IMR-90 (cell line): ENCODE results near the gene KCNQ1. TPM values are rescaled to one million over a fixed set of nuclear protein-coding genes. Genes with fewer than 3 reads are reported as not detected.

Source experiments
- ATAC-seq: fragments of 200-7000 bp; cut with Tn5 transposase; 2 replicates; pipeline ENCODE4 v1.9.1; 2020; ENCODE audit warnings: low read depth, mild to moderate bottlenecking, moderate library complexity
- BruUV-seq: library from RNA; stranded (reverse); fragments of 400-500 nt; replicated peaks from 2 replicates; lab custom pipeline; 2021; lab: Mats Ljungman, UMichigan
- CTCF ChIA-PET: fragments of 300-600 bp; formaldehyde crosslinking; extraction: SDS; loops from one replicate; lab custom pipeline; 2021; ENCODE audit warnings: antibody characterized with exemption; lab: Yijun Ruan, JAX
- POLR2A ChIA-PET: fragments of 300-600 bp; sonication (Branson Sonifier 250); formaldehyde crosslinking; loops from one replicate; lab custom pipeline; 2022; ENCODE audit warnings: antibody characterized with exemption; ENCODE audit not compliant: unreplicated experiment; lab: Charles Lee
- DNase-seq: peaks from one replicate; pipeline ENCODE4 v3.0.0; 2013
- H2AFZ ChIP-seq: replicated peaks from 2 replicates; pipeline ENCODE3; 2013; ENCODE audit warnings: low read length, mild to moderate bottlenecking; ENCODE audit not compliant: poor library complexity
- H2AK5ac ChIP-seq: 2 replicates; pipeline ENCODE4 v1.6.1; 2013; ENCODE audit warnings: low read depth, low read length, inconsistent platforms
- H2AK9ac ChIP-seq: replicated peaks from 2 replicates; pipeline ENCODE3; 2013; ENCODE audit warnings: mild to moderate bottlenecking, low read depth, low read length, moderate library complexity; ENCODE audit not compliant: poor library complexity
- H2BK120ac ChIP-seq: 2 replicates; pipeline ENCODE4 v1.6.1; 2013; ENCODE audit warnings: low read depth, low read length, inconsistent platforms
- H2BK15ac ChIP-seq: 3 replicates; pipeline ENCODE4 v1.6.1; 2013; ENCODE audit warnings: low read depth, low read length, inconsistent platforms
- H2BK20ac ChIP-seq: 2 replicates; pipeline ENCODE4 v1.6.1; 2013; ENCODE audit warnings: low read depth, mild to moderate bottlenecking, inconsistent platforms, low read length, moderate library complexity
- H2BK5ac ChIP-seq: 2 replicates; pipeline ENCODE4 v1.6.1; 2013; ENCODE audit warnings: mild to moderate bottlenecking, low read depth, low read length, inconsistent platforms; ENCODE audit not compliant: poor library complexity, severe bottlenecking
- H3K14ac ChIP-seq: replicated peaks from 2 replicates; pipeline ENCODE4 v1.6.1; 2013; ENCODE audit warnings: low read depth, low read length, inconsistent platforms
- H3K18ac ChIP-seq: 2 replicates; pipeline ENCODE4 v1.6.1; 2013; ENCODE audit warnings: low read depth, low read length, control low read depth
- H3K23ac ChIP-seq: 2 replicates; pipeline ENCODE4 v1.6.1; 2013; ENCODE audit warnings: low read depth, low read length, inconsistent platforms
- H3K27ac ChIP-seq: 2 replicates; pipeline ENCODE4 v1.5.1; 2013; ENCODE audit warnings: mild to moderate bottlenecking, control low read depth, low read length; ENCODE audit not compliant: insufficient read depth
- H3K27me3 ChIP-seq: 2 replicates; pipeline ENCODE4 v1.6.1; 2013; ENCODE audit warnings: low read length; ENCODE audit not compliant: control insufficient read depth, insufficient read depth
- H3K36me3 ChIP-seq: 2 replicates; pipeline ENCODE4 v1.6.1; 2013; ENCODE audit warnings: low read length, mixed read lengths; ENCODE audit not compliant: control insufficient read depth, insufficient read depth
- H3K4ac ChIP-seq: 2 replicates; pipeline ENCODE4 v1.6.1; 2013; ENCODE audit warnings: low read depth, low read length, inconsistent platforms
- H3K4me1 ChIP-seq: 2 replicates; pipeline ENCODE4 v1.6.1; 2013; ENCODE audit warnings: low read length, mixed read lengths; ENCODE audit not compliant: control insufficient read depth, insufficient read depth
- H3K4me2 ChIP-seq: 2 replicates; pipeline ENCODE4 v1.6.1; 2013; ENCODE audit warnings: low read depth, mild to moderate bottlenecking, control low read depth, low read length, moderate library complexity
- H3K4me3 ChIP-seq: 2 replicates; pipeline ENCODE4 v1.5.1; 2013; ENCODE audit warnings: low read depth, mild to moderate bottlenecking, control low read depth, low read length, moderate library complexity; ENCODE audit not compliant: insufficient read depth
- H3K56ac ChIP-seq: 2 replicates; pipeline ENCODE4 v1.6.1; 2013; ENCODE audit warnings: low read length, inconsistent platforms; ENCODE audit not compliant: insufficient read depth; ENCODE audit errors: extremely low read depth
- H3K79me1 ChIP-seq, 2 experiments: 2 replicates each; pipeline ENCODE4 v1.6.1; 2013; ENCODE audit warnings: low read length in 2 of 2, inconsistent platforms in 1 of 2, low read depth in 1 of 2
- H3K9ac ChIP-seq: 2 replicates; pipeline ENCODE4 v1.6.1; 2013; ENCODE audit warnings: low read depth, low read length, control low read depth
- H3K9me1 ChIP-seq: 2 replicates; pipeline ENCODE4 v1.6.1; 2013; ENCODE audit warnings: low read length, inconsistent platforms; ENCODE audit not compliant: insufficient read depth
- H3K9me3 ChIP-seq: 2 replicates; pipeline ENCODE4 v1.6.1; 2013; ENCODE audit warnings: low read length; ENCODE audit not compliant: control insufficient read depth, insufficient read depth
- H4K20me1 ChIP-seq: 2 replicates; pipeline ENCODE4 v1.6.1; 2013; ENCODE audit warnings: low read length, inconsistent platforms; ENCODE audit not compliant: insufficient read depth
- H4K5ac ChIP-seq: 2 replicates; pipeline ENCODE4 v1.6.1; 2013; ENCODE audit warnings: mild to moderate bottlenecking, low read depth, low read length, control low read depth
- H4K8ac ChIP-seq, 2 experiments: 2 replicates each; pipeline ENCODE4 v1.6.1; 2013; ENCODE audit warnings: low read depth in 2 of 2, low read length in 2 of 2, control low read depth in 1 of 2, inconsistent platforms in 1 of 2
- H4K91ac ChIP-seq: 2 replicates; pipeline ENCODE4 v1.6.1; 2013; ENCODE audit warnings: low read depth, low read length, inconsistent platforms; ENCODE audit not compliant: insufficient read depth
- CHD1 ChIP-seq: IDR thresholded peaks from 2 replicates; pipeline ENCODE4 v1.6.1; 2012; ENCODE audit warnings: low read depth, low read length, improper control_type of control experiment
- CTCF ChIP-seq: conservative IDR thresholded peaks from 2 replicates; pipeline ENCODE4 v1.5.1; 2012; ENCODE audit warnings: mild to moderate bottlenecking, low read depth, low read length, improper control_type of control experiment
- ELK1 ChIP-seq: fragments of 150-350 bp; IDR thresholded peaks from 2 replicates; pipeline ENCODE4 v1.6.1; 2016; ENCODE audit warnings: low read depth, mild to moderate bottlenecking, low read length, moderate library complexity, borderline replicate concordance
- FOS ChIP-seq: fragments of 150-350 bp; IDR thresholded peaks from 2 replicates; pipeline ENCODE4 v1.6.1; 2016; ENCODE audit warnings: low read depth, low read length
- MAFK ChIP-seq: IDR thresholded peaks from 2 replicates; pipeline ENCODE4 v1.6.1; 2012; ENCODE audit warnings: low read depth, low read length, improper control_type of control experiment
- MAZ ChIP-seq: IDR thresholded peaks from 2 replicates; pipeline ENCODE4 v1.6.1; 2012; ENCODE audit warnings: low read depth, mild to moderate bottlenecking, low read length, improper control_type of control experiment, moderate library complexity, borderline replicate concordance
- NFE2L2 ChIP-seq: fragments of 150-350 bp; IDR thresholded peaks from 2 replicates; pipeline ENCODE4 v1.6.1; 2016; ENCODE audit warnings: low read depth, mild to moderate bottlenecking, low read length
- POLR2A ChIP-seq: IDR thresholded peaks from 2 replicates; pipeline ENCODE4 v1.6.1; 2012; ENCODE audit warnings: mild to moderate bottlenecking, low read depth, low read length
- RAD21 ChIP-seq: IDR thresholded peaks from 2 replicates; pipeline ENCODE4 v1.6.1; 2012; ENCODE audit warnings: low read length, improper control_type of control experiment
- RCOR1 ChIP-seq: IDR thresholded peaks from 2 replicates; pipeline ENCODE4 v1.6.1; 2012; ENCODE audit warnings: mild to moderate bottlenecking, low read length, improper control_type of control experiment; ENCODE audit not compliant: insufficient replicate concordance
- RFX5 ChIP-seq: IDR thresholded peaks from 2 replicates; pipeline ENCODE4 v1.8.0; 2012; ENCODE audit warnings: low read depth, mild to moderate bottlenecking, low read length, moderate library complexity
- SMC3 ChIP-seq: fragments of 150-350 bp; IDR thresholded peaks from 2 replicates; pipeline ENCODE4 v1.6.1; 2016; ENCODE audit warnings: low read depth, mild to moderate bottlenecking, antibody characterized with exemption, low read length, moderate library complexity
- USF2 ChIP-seq: fragments of 150-350 bp; IDR thresholded peaks from 2 replicates; pipeline ENCODE4 v1.6.1; 2017; ENCODE audit warnings: mild to moderate bottlenecking, antibody characterized with exemption, low read length, low read depth
- WGBS, 2 experiments: methylation state at CpG; one replicate each; pipeline versions ENCODE4 v1.1.5 to v1.1.7; 2013; ENCODE audit warnings: missing lambda C conversion rate in 2 of 2; ENCODE audit not compliant: insufficient read length in 1 of 2; ENCODE audit errors: extremely low coverage in 2 of 2; 5-methylcytosine and 5-hydroxymethylcytosine counted together
- dilution Hi-C: fragments of 300-500 bp; cut with HindIII; formaldehyde crosslinking; loops from one replicate; pipeline ENCODE4 v1.14.3; 2018; ENCODE audit warnings: low sequenced_read_pairs; ENCODE audit not compliant: unreplicated experiment
- in situ Hi-C: fragments of 300-500 bp; cut with MboI; formaldehyde crosslinking; loops from 3 replicates; pipeline ENCODE4 v1.14.3; 2019; ENCODE audit warnings: low sequenced_read_pairs, inconsistent platforms, mixed read lengths
- intact Hi-C: fragments of 100-400 bp; cut with micrococcal nuclease; formaldehyde crosslinking; loops from 2 replicates; pipeline ENCODE4 v1.10.0; 2022
- polyA plus RNA-seq, 3 experiments: library from polyadenylated mRNA; depleted of rRNA; stranded (reverse); fragments of >200 nt; gene quantifications; 2 replicates each; pipeline ENCODE4 v1.2.3, GENCODE V29; 2012; ENCODE audit warnings: low replicate concordance in 1 of 3
- total RNA-seq: library from RNA; depleted of rRNA; stranded (reverse); fragments of >200 nt; gene quantifications from 2 replicates; pipeline ENCODE4 v1.2.3, GENCODE V29; 2012

KCNQ1 gene
- total and polyA plus RNA-seq, 2 of the 4 experiments (the other 2 are of a cell fraction) = 0.07 TPM; not detected in 1

- no peak overlapping the region for H3K4me2 ChIP-seq
These were observed 142.5 kb downstream of the KCNQ1 start for GRCh38 chr11:2587132-2587930.

More at GRCh38 chr11:2587132-2587930, 142.5 kb downstream of the KCNQ1 start:
- no peak overlapping the region for H3K9ac ChIP-seq
- H3K14ac ChIP-seq = no peak overlapping the region
- no peak overlapping the region for H2BK120ac ChIP-seq
- POLR2A ChIA-PET = no interaction called here
- no peaks in the 10 kb centered on the region for H3K9me3 ChIP-seq
- H3K79me1 ChIP-seq = no peaks in the 10 kb centered on the region
- ATAC-seq (no peak), DNase-seq (no peak)
- intact Hi-C loops (no loop called here), in situ Hi-C loops (no loop called here), dilution Hi-C loops (no loop called here)
- CTCF ChIA-PET = no interaction called here
- H3K56ac ChIP-seq = no peak overlapping the region
- no peak overlapping the region for H4K8ac ChIP-seq
- H4K5ac ChIP-seq = no peak overlapping the region
- H3K27ac ChIP-seq = no peak overlapping the region
- TF ChIP-seq MAZ (no peak), MAFK (no peak), RFX5 (no peak), ELK1 (no peak), NFE2L2 (no peak), SMC3 (no peak), RCOR1 (no peak), USF2 (no peak), POLR2A (no peak), CTCF (no peak), CHD1 (no peak), FOS (no peak), RAD21 (no peak)
- H2BK15ac ChIP-seq = no peak overlapping the region
- H3K4ac ChIP-seq = no peak overlapping the region
- H2AFZ ChIP-seq = no peak overlapping the region
- no peak overlapping the region for H2AK9ac ChIP-seq
- no peaks in the 10 kb centered on the region for H3K4me1 ChIP-seq
- no peaks in the 10 kb centered on the region; the same call in 1 of the 2 replicates for H3K9me1 ChIP-seq
- H2AK5ac ChIP-seq = no peak overlapping the region
- H4K91ac ChIP-seq = no peak overlapping the region
- no TSS peak for BruUV-seq
- H3K18ac ChIP-seq = no peak overlapping the region
- no peak overlapping the region for H2BK5ac ChIP-seq
- H3K36me3 ChIP-seq = no peaks in the 10 kb centered on the region
- no peak overlapping the region for H2BK20ac ChIP-seq
- no peaks in the 10 kb centered on the region for H4K20me1 ChIP-seq
- peaks cover 23% of the 10 kb centered on the region; the same call in 1 of the 2 replicates for H3K27me3 ChIP-seq
- H3K23ac ChIP-seq = no peak overlapping the region
- H3K4me3 ChIP-seq = no peak overlapping the region
- 71% methylated on average over 6 of the region's 20 CpGs; no CpG with 5 or more reads in 1 of the 2 experiments for WGBS, 2 experiments
